GM12878 (cell line): ENCODE results near the gene DHX40. TPM values are rescaled to one million over a fixed set of nuclear protein-coding genes. Genes with fewer than 3 reads are reported as not detected.

ENCODE experiments used
- ATAC-seq: fragments of 200-7000 bp; cut with Tn5 transposase; 3 replicates; pipeline ENCODE4 v1.9.1; 2020; ENCODE audit warnings: mild to moderate bottlenecking, moderate library complexity
- BruUV-seq: library from RNA; stranded (reverse); fragments of 400-500 nt; replicated peaks from 2 replicates; lab custom pipeline; 2021; lab: Mats Ljungman, UMichigan
- CTCF ChIA-PET: fragments of 300-600 bp; sonication (Branson Sonifier 250); formaldehyde crosslinking; extraction: SDS; loops from one replicate; lab custom pipeline; 2021; ENCODE audit warnings: inconsistent platforms; lab: Yijun Ruan, JAX
- POLR2A ChIA-PET: fragments of 350-600 bp; formaldehyde crosslinking; extraction: SDS; loops from one replicate; lab custom pipeline; 2021; ENCODE audit warnings: inconsistent platforms; lab: Charles Lee
- RAD21 ChIA-PET: fragments of 300-600 bp; sonication (Branson Sonifier 250); formaldehyde crosslinking; loops from one replicate; lab custom pipeline; 2023; ENCODE audit warnings: antibody characterized with exemption; ENCODE audit not compliant: unreplicated experiment; lab: Charles Lee
- SMC1A ChIA-PET: fragments of 300-600 bp; sonication (Branson Sonifier 250); formaldehyde crosslinking; loops from one replicate; lab custom pipeline; 2023; ENCODE audit not compliant: unreplicated experiment, uncharacterized antibody; lab: Charles Lee
- DNase-seq: peaks from one replicate; pipeline ENCODE4 v3.0.0-alpha.2; 2011; ENCODE audit warnings: low read depth, low spot score
- FAIRE-seq: peaks from 3 replicates; lab custom pipeline; 2011; peaks lifted over from hg19 to GRCh38; lab: Jason Lieb, UNC
- H2AFZ ChIP-seq: 2 replicates; pipeline ENCODE4 v1.6.0; 2011; ENCODE audit warnings: low read depth, low read length, control low read depth; ENCODE audit not compliant: control insufficient read depth
- H3K27ac ChIP-seq: 2 replicates; pipeline ENCODE4 v1.5.1; 2011; ENCODE audit warnings: control low read depth; ENCODE audit not compliant: control insufficient read depth, insufficient read depth
- H3K27me3 ChIP-seq, 2 experiments: replicated peaks in 1 of 2; 2 replicates each; pipeline versions ENCODE4 v1.6.0 to v1.6.1; 2011; ENCODE audit warnings: low read length in 1 of 2; ENCODE audit not compliant: control insufficient read depth in 2 of 2, insufficient read depth in 2 of 2
- H3K36me3 ChIP-seq, 2 experiments: 2 replicates each; pipeline ENCODE4 v1.5.1; 2011; ENCODE audit warnings: low read length in 1 of 2; ENCODE audit not compliant: control insufficient read depth in 2 of 2, insufficient read depth in 2 of 2
- H3K4me1 ChIP-seq: 2 replicates; pipeline ENCODE4 v1.6.1; 2011; ENCODE audit warnings: mild to moderate bottlenecking, low read length, moderate library complexity, mixed read lengths; ENCODE audit not compliant: control insufficient read depth, insufficient read depth
- H3K4me2 ChIP-seq: 2 replicates; pipeline ENCODE4 v1.6.0; 2011; ENCODE audit warnings: control low read depth; ENCODE audit not compliant: control insufficient read depth, insufficient read depth
- H3K4me3 ChIP-seq: fragments of 200-600 bp; sonication (generic); 2 replicates; pipeline ENCODE4 v1.5.1; 2016
- H3K79me2 ChIP-seq: 2 replicates; pipeline ENCODE4 v1.6.0; 2011; ENCODE audit warnings: low read length; ENCODE audit not compliant: control insufficient read depth, insufficient read depth
- H3K9ac ChIP-seq: 2 replicates; pipeline ENCODE4 v1.8.0; 2011; ENCODE audit warnings: low read length, control low read depth, mixed read lengths; ENCODE audit not compliant: control insufficient read depth, insufficient read depth
- H3K9me3 ChIP-seq: replicated peaks from 3 replicates; pipeline ENCODE4 v1.5.1; 2011; ENCODE audit warnings: mild to moderate bottlenecking, low read length; ENCODE audit not compliant: control insufficient read depth, insufficient read depth
- H4K20me1 ChIP-seq: 2 replicates; pipeline ENCODE4 v1.6.0; 2011; ENCODE audit not compliant: control insufficient read depth, insufficient read depth
- CBX3 ChIP-seq: fragments of 200-600 bp; sonication (generic); IDR thresholded peaks from 2 replicates; pipeline ENCODE4 v1.6.1; 2016; ENCODE audit warnings: low read depth, borderline replicate concordance
- CHD1 ChIP-seq: IDR thresholded peaks from 2 replicates; pipeline ENCODE4 v1.6.1; 2012; ENCODE audit warnings: low read depth, low read length, improper control_type of control experiment
- ZBED1 ChIP-seq: IDR thresholded peaks from 2 replicates; pipeline ENCODE4 v1.6.1; 2016; ENCODE audit warnings: borderline replicate concordance
- WGBS: methylation state at CpG from one replicate; pipeline ENCODE4 v1.1.6; 2016; ENCODE audit warnings: low lambda C conversion rate; ENCODE audit not compliant: insufficient replicate concordance, insufficient coverage; ENCODE audit errors: missing lambda C conversion rate; 5-methylcytosine and 5-hydroxymethylcytosine counted together
- in situ Hi-C: fragments of 300-500 bp; cut with MboI; formaldehyde crosslinking; loops from 9 replicates; pipeline ENCODE4 v1.14.3; 2018; ENCODE audit warnings: mixed read lengths
- intact Hi-C: fragments of 100-400 bp; cut with micrococcal nuclease; formaldehyde crosslinking; loops from one replicate; pipeline ENCODE4 v1.14.2; 2022; ENCODE audit not compliant: unreplicated experiment
- polyA plus RNA-seq, 11 experiments: library from polyadenylated mRNA; depleted of rRNA in 4 of 11; unstranded in 6 of 11; stranded (reverse) in 5 of 11; fragments of >200 nt; fragmentation: Nextera tagmentation in 4 of 11; fragmentation: Illumina TruSeq in 1 of 11; extraction: Ambion mirVana in 4 of 11; extraction: Trizol in 1 of 11; gene quantifications; 1 replicate in 1 of 11; 2 replicates in 10 of 11; pipeline versions ENCODE4 v1.2.1 to v1.2.3, GENCODE V29; 2011 to 2016; ENCODE audit warnings: inconsistent platforms in 2 of 11, missing spikeins in 2 of 11, low read depth in 1 of 11
- total RNA-seq, 4 experiments: library from RNA; depleted of rRNA in 3 of 4; stranded (reverse); fragments of >200 nt in 3 of 4; fragmentation: Illumina TruSeq in 1 of 4; extraction: Trizol in 1 of 4; gene quantifications; 2 replicates each; pipeline versions ENCODE4 v1.2.1 to v1.2.3, GENCODE V29; 2013 to 2021
- TF ChIP-seq, protein P1 (sequence below): fragments of 450-650 bp; IDR thresholded peaks from 2 replicates; pipeline ENCODE4 v1.6.1; 2017; ENCODE audit warnings: borderline replicate concordance

Gene DHX40
- total and polyA plus RNA-seq, 10 of the 15 experiments (the other 5 are each of a cell fraction or from before 2014, with no cell fraction given) = 4.8 to 29.2 (median 12.0) TPM

DNA sequence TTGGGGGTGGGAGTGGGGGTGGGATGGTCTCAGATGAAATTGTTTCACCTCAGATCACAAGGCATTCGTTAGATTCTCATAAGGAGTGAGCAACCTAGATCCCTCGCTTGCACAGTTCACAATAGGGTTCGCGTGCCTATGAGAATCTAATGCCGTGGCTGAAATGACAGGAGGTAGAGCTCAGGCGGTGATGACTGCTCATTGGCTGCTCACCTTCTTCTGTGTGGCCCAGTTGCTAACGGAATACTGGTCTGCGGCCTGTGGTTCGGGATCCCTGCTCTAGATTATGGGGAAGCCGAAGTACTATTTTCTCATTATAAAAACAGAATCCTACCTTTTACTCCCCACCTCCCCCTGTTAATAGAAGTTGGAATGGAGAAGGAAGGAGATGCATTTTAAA lies 73.1 kb downstream of the DHX40 start:
- ATAC-seq (no peak), DNase-seq (no peak), FAIRE-seq (no peak)
- Histone ChIP-seq H3K4me2 (no peak overlapping the region), H3K9me3 (no peaks in the 10 kb centered on the region), H3K27ac (no peak overlapping the region), H3K4me1 (peaks cover 19% of the 10 kb centered on the region), H3K79me2 (peaks cover 90% of the 10 kb centered on the region), H3K36me3 (peaks cover 0 to 9% of the 10 kb centered on the region in 2 experiments; a peak in 3 of 4 replicates), H4K20me1 (peaks cover 6% of the 10 kb centered on the region), H2AFZ (no peak overlapping the region), H3K9ac (no peak overlapping the region), H3K4me3 (no peak overlapping the region), H3K27me3 (no peaks in the 10 kb centered on the region)
- TF ChIP-seq, protein P1, sequence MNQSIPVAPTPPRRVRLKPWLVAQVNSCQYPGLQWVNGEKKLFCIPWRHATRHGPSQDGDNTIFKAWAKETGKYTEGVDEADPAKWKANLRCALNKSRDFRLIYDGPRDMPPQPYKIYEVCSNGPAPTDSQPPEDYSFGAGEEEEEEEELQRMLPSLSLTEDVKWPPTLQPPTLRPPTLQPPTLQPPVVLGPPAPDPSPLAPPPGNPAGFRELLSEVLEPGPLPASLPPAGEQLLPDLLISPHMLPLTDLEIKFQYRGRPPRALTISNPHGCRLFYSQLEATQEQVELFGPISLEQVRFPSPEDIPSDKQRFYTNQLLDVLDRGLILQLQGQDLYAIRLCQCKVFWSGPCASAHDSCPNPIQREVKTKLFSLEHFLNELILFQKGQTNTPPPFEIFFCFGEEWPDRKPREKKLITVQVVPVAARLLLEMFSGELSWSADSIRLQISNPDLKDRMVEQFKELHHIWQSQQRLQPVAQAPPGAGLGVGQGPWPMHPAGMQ = no peak
- TF ChIP-seq CHD1 = no peak
- TF ChIP-seq ZBED1 = no peak
- TF ChIP-seq CBX3 = no peak
- CTCF ChIA-PET = interaction anchor here (1.6 kb wide), 1 partner anchor 16 kb away, joined by 5 read pairs; no protein-coding TSS in a partner anchor
- intact Hi-C loops = no loop called here
- in situ Hi-C loops = no loop called here
- BruUV-seq = no TSS peak
- RAD21 ChIA-PET = interaction anchor here (0.6 kb wide), 1 partner anchor 17 kb away, joined by 3 read pairs; no protein-coding TSS in a partner anchor
- 89% methylated on average over 10 of the region's 10 CpGs for WGBS
- POLR2A ChIA-PET = interaction anchor here (12.3 kb wide), 1 partner anchor 18 kb away, joined by 111 read pairs; the partner anchor contains the start of gene CLTC
- SMC1A ChIA-PET = interaction anchor here (0.6 to 1.4 kb wide), 3 partner anchors 18 to 38 kb away, joined by 3 to 4 read pairs (median 3); no protein-coding TSS in a partner anchor
